ACHN (cell line): ENCODE results near the gene COL9A3.

Experiments used
- DNase-seq: peaks from one replicate; pipeline ENCODE4 v3.0.0-alpha.2; 2015
- in situ Hi-C: cut with HindIII; loops from 2 replicates; pipeline ENCODE4 v1.10.0; 2017; ENCODE audit warnings: low sequenced_read_pairs, low pct_ligation_motif_present, low pct_unique_long_range_greater_than_20kb

Gene COL9A3

DNA sequence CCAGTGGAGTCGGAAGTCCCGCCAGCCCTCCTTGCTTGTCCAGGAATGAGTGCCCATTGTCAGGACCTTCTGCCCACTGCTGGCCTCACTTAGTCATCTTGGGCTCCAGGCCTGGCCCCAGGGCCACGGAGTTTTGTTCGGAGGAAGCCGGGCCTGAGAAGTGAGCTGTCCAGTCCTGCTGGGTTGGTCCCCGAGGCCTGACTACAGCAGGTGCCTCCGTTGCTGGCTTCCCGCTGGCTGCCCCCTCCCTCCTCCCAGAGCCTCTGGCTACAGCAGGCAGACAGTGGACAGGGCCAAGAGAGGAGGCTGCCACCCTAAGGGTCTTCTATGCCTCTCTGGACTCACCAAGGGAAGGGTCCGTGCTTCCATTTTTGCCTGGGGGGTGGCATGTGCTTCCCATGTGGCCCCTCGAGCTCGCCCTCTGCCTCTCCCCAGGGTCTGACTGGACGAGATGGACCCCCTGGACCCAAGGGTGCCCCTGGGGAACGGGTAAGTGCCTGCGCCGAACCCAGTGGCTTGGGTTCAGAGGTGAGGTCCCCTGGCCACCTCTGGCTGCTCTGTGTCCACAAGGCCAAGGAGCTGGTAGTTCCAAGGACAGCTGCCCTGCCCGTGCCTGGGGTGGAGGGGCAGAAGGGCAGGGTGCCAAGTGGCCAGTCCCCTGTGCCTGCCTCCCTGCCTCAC is 2.8 kb downstream of the COL9A3 start:
- peak; percentile 22 for DNase-seq
- in situ Hi-C loops: no loop called here

DNA sequence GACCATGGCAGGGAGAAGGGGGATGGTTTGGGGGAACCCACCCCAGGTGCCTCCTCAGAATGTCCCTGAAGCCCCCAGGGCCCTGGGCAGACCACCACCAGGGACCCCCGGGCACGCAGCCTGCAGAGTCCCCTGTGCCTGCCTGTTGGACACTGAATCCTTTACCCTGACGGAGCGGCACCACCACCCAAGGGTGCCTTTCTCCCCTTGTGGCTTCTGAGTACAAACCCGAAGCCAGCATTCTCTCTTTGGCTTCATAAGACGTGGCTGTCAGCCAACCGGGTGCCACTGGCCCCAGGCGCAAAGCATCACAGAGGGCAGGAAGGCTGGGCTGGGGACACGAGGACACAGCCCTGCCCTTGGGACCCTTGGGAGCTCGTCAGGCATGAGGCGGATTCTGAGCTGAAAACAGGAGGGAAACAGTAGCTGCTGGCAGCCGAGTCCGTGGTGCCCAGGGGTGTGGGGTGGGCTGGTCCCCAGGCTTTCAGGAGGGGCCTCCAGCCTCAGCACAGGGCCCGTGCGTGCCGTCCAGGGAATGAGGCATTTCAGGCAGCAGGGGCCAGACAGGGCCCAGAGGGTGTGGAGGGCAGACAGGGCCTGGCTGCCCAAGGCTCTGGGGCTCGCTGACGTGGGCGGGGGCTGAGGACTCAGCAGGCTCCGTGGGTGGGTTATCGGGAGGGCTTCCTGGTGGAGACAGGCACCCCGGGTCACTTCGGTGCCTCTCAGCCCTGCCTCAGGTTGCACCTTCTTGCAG is 3.5 kb downstream of the COL9A3 start:
- DNase-seq: no peak
- in situ Hi-C loops: no loop called here

- no peak for DNase-seq
- in situ Hi-C loops: no loop called here
Measured at GRCh38 chr20:62820962-62821725, 4.3 kb downstream of the COL9A3 start.

GRCh38 chr20:62821726-62822210 is 4.9 kb downstream of the COL9A3 start:
- DNase-seq: no peak
- in situ Hi-C loops: no loop called here

DNA sequence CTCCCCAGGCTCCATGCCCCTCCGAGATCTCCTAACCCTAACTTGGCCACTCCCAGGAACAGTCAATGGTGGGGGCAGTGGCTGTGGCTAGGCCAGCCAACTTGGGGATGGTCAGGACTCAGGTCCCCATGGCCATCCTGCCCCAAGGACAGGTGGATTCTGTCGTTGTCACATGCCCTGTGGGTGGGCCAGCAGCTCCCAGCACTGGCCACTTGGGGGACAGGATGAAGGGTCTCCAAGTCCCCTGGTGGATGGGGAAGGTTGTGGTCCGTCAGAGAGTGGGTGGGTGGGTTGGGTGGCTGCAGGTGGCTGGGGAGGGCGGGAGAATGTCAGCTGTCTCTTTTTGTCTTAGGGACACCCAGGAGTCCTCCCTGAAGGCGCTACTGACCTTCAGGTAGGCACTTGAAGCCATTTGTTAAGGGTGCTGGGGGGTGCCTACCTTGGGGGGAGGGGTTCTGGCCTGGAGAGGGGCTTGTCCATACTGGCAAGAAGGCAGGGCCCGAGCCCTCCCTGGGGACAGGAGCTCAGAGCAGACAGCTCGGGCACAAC is 5.5 kb downstream of the COL9A3 start:
- in situ Hi-C loops: no loop called here
- DNase-seq: no peak

GRCh38 chr20:62822788-62823651 is 6.2 kb downstream of the COL9A3 start:
- in situ Hi-C loops: no loop called here
- DNase-seq: peak; percentile 42

DNA sequence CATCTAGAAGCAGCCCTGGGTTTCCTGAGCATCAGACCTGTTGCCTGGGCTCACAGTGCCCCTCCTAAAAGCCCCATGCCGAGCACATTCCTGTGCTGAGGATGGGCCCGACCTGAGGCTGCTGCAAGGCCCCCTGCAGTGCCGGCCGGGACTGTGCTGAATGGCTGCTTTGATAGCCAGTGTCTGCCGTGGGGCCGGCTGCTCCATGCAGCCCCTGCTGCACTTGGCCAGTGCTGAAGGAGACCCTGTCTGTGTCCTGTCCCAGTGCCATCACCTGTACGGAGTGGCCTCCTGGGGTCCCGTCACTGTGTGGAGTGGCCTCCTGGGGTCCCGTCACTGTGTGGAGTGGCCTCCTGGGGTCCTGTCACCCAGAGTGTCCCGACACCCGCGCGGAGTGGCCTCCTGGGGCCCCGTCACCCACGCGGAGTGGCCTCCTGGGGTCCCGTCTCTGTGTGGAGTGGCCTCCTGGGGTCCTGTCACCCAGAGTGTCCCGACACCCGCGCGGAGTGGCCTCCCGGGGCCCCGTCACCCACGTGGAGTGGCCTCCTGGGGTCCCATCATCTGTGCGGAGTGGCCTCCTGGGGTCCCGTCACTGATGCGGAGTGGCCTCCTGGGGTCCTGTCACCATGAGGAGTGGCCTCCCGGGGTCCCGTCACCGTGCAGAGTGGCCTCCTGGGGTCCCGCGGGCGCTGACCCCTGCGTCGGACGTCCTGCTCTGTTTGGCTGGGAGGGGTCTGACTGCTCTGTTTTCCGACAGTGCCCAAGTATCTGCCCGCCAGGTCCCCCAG is 7.0 kb downstream of the COL9A3 start:
- in situ Hi-C loops: no loop called here
- DNase-seq: no peak

- in situ Hi-C loops: no loop called here
- peak; percentile 44 for DNase-seq
Measured at GRCh38 chr20:62824476-62825332, 7.9 kb downstream of the COL9A3 start.

DNA sequence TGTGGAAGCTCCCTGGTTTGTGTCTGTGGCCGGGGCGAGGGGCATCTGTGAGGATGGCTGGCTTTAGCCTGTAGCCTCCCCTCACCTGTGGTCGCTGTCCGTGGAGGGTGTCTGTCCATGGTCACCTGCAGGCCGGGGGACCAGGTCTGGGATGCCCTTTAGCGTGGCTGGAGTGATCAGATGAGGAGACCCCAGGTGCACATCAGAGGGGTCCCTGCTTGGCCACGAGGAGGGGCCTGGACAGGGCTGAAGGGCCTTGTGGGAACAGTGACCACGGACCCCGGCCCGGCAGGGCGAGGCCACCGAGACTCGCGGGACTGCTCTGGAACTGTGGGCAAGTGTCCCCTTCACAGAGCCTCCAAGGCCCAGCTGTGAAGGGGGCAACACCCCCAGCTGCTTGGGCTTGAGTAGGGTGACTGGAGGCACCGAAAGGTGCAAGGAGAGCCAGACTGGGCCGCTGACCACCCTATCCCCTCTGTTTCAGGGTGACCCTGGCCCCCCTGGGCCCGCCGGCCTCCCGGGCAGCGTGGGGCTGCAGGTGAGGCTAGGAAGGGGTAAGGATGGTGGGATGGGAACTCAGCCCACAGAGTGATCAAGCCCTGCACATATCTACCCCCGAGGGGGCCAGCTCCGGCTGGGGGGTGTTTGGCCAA is 8.6 kb downstream of the COL9A3 start:
- in situ Hi-C loops: no loop called here
- DNase-seq: no peak

DNA sequence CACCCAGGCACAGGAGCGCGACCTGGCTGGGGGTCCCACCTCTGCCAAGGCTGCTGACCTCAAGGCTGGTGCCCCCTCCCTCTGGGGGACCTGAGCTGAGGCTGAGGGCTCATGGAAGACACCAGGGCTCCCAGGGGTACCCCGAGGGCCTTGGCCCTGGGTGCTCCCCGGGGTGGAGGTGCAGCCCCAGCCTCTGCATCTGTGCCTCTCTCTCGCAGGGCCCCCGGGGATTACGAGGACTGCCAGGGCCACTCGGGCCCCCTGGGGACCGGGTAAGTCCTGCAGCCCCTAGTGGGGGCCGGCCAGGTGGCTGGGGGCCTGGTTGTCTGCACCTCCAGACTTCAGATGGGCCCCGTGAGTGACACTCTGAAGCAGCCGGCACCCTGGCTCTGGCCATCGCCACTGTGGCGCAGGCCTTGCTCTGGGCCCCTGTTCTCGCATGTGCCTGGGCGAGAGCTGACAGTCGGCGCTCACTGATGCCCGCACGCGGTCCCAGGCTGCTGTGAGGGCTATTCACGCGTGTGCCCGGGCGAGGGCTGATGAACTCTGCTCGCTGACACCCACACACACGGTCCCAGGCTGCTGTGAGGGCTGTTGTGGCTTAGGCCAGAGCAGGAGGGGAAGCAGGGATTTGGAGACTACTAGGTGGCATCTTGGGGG is 9.3 kb downstream of the COL9A3 start:
- in situ Hi-C loops: no loop called here
- no peak for DNase-seq

- in situ Hi-C loops: no loop called here
- DNase-seq: no peak
Measured at GRCh38 chr20:62826646-62827310, 9.9 kb downstream of the COL9A3 start.

GRCh38 chr20:62827311-62828038 is 10.6 kb downstream of the COL9A3 start:
- no peak for DNase-seq
- in situ Hi-C loops: no loop called here

GRCh38 chr20:62828051-62828450 is 11.2 kb downstream of the COL9A3 start:
- in situ Hi-C loops: no loop called here
- no peak for DNase-seq

- in situ Hi-C loops: no loop called here
- DNase-seq: no peak
Measured at GRCh38 chr20:62828511-62829230, 11.8 kb downstream of the COL9A3 start.
